Measurements from ENCODE around the gene IL22. TPM values are rescaled to one million over a fixed set of nuclear protein-coding genes. Genes with fewer than 3 reads are reported as not detected.

Gene IL22
- total and polyA plus RNA-seq, 4 donors = not detected

- H3K9ac ChIP-seq (ENCODE audit: low read depth in 1 of 2, low read length in 2 of 2) = no peak overlapping the region
- H3K27ac ChIP-seq (ENCODE audit: low read depth in 1 of 2, low read length in 2 of 2) = no peak overlapping the region
- DNase-seq (ENCODE audit: low spot score) = no peak
- no peaks in the 10 kb centered on the region for H3K36me3 ChIP-seq (ENCODE audit: control insufficient read depth in 4 of 4, insufficient read depth in 3 of 4, low read depth in 1 of 4, low read length in 3 of 4)
- no peaks in the 10 kb centered on the region for H3K4me1 ChIP-seq (ENCODE audit: control insufficient read depth in 4 of 4, insufficient read depth in 4 of 4, low read length in 3 of 4)
- no peaks in the 10 kb centered on the region for H3K9me3 ChIP-seq (ENCODE audit: control insufficient read depth in 4 of 4, low read length in 3 of 4)
- H3K27me3 ChIP-seq (ENCODE audit: control insufficient read depth in 4 of 4, insufficient read depth in 4 of 4, low read length in 3 of 4) = no peaks in the 10 kb centered on the region
- WGBS = 89% methylated on average over 7 of the region's 7 CpGs
- H3K4me3 ChIP-seq (ENCODE audit: low read depth in 1 of 3, low read length in 3 of 3) = no peak overlapping the region
- no peak for TF ChIP-seq RAD21 (IDR thresholded peaks at IDR 0.05)
- no peak for TF ChIP-seq RXRA (IDR thresholded peaks at IDR 0.05)
- no peak for TF ChIP-seq ATF3 (IDR thresholded peaks at IDR 0.05)
- TF ChIP-seq HNF4A (conservative IDR thresholded peaks at IDR 0.05) = no peak
- no peak for TF ChIP-seq YY1 (IDR thresholded peaks at IDR 0.05)
- TF ChIP-seq NR2F2 (IDR thresholded peaks at IDR 0.05) = no peak
- TF ChIP-seq FOXA2 (IDR thresholded peaks at IDR 0.05) = no peak
- no peak for TF ChIP-seq EGR1 (IDR thresholded peaks at IDR 0.05; ENCODE audit: low read depth in 2 of 2)
- TF ChIP-seq HNF4G (IDR thresholded peaks at IDR 0.05) = no peak
- no peak for TF ChIP-seq JUND (IDR thresholded peaks at IDR 0.05)
- TF ChIP-seq, protein P1, sequence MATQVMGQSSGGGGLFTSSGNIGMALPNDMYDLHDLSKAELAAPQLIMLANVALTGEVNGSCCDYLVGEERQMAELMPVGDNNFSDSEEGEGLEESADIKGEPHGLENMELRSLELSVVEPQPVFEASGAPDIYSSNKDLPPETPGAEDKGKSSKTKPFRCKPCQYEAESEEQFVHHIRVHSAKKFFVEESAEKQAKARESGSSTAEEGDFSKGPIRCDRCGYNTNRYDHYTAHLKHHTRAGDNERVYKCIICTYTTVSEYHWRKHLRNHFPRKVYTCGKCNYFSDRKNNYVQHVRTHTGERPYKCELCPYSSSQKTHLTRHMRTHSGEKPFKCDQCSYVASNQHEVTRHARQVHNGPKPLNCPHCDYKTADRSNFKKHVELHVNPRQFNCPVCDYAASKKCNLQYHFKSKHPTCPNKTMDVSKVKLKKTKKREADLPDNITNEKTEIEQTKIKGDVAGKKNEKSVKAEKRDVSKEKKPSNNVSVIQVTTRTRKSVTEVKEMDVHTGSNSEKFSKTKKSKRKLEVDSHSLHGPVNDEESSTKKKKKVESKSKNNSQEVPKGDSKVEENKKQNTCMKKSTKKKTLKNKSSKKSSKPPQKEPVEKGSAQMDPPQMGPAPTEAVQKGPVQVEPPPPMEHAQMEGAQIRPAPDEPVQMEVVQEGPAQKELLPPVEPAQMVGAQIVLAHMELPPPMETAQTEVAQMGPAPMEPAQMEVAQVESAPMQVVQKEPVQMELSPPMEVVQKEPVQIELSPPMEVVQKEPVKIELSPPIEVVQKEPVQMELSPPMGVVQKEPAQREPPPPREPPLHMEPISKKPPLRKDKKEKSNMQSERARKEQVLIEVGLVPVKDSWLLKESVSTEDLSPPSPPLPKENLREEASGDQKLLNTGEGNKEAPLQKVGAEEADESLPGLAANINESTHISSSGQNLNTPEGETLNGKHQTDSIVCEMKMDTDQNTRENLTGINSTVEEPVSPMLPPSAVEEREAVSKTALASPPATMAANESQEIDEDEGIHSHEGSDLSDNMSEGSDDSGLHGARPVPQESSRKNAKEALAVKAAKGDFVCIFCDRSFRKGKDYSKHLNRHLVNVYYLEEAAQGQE (IDR thresholded peaks at IDR 0.05) = no peak
- TF ChIP-seq, protein P2, sequence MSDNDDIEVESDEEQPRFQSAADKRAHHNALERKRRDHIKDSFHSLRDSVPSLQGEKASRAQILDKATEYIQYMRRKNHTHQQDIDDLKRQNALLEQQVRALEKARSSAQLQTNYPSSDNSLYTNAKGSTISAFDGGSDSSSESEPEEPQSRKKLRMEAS (IDR thresholded peaks at IDR 0.05) = no peak
- no peak for TF ChIP-seq FOXA1 (IDR thresholded peaks at IDR 0.05)
- TF ChIP-seq, protein P3, sequence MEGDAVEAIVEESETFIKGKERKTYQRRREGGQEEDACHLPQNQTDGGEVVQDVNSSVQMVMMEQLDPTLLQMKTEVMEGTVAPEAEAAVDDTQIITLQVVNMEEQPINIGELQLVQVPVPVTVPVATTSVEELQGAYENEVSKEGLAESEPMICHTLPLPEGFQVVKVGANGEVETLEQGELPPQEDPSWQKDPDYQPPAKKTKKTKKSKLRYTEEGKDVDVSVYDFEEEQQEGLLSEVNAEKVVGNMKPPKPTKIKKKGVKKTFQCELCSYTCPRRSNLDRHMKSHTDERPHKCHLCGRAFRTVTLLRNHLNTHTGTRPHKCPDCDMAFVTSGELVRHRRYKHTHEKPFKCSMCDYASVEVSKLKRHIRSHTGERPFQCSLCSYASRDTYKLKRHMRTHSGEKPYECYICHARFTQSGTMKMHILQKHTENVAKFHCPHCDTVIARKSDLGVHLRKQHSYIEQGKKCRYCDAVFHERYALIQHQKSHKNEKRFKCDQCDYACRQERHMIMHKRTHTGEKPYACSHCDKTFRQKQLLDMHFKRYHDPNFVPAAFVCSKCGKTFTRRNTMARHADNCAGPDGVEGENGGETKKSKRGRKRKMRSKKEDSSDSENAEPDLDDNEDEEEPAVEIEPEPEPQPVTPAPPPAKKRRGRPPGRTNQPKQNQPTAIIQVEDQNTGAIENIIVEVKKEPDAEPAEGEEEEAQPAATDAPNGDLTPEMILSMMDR (IDR thresholded peaks at IDR 0.05; ENCODE audit: low read depth, low read length, missing input control) = no peak
- no peak for TF ChIP-seq SP1 (IDR thresholded peaks at IDR 0.05)
- no peak for TF ChIP-seq TAF1 (conservative IDR thresholded peaks at IDR 0.05)
- no peak for TF ChIP-seq ZBTB33 (IDR thresholded peaks at IDR 0.05)
These were observed 10.9 kb upstream of the IL22 start for GRCh38 chr12:68264158-68264855.
